COLO668 (cell line): ENCODE measurements around the gene NEK4.
A peak's percentile ranks its signal among the peaks of the same experiment; 100 is the strongest.

ENCODE experiments used
- DNase-seq: peaks from one replicate; lab custom pipeline; 2025; ENCODE audit not compliant: unreplicated experiment; lab: John Stamatoyannopoulos, UW

The NEK4 gene

DNA sequence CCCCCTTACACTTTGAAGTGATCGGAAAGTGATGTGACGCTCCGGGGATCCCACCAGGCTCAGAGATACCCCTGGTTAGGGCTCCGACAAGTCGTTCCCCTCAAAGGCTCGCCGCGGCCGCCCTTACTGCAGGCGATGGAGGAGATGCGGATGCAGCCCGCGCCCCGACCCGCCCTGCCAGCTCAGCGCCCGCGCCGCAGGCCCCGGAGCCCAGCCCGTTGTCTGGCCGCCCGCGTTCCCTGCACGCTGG is 65.4 kb downstream of the NEK4 start:
- DNase-seq: no peak

DNA sequence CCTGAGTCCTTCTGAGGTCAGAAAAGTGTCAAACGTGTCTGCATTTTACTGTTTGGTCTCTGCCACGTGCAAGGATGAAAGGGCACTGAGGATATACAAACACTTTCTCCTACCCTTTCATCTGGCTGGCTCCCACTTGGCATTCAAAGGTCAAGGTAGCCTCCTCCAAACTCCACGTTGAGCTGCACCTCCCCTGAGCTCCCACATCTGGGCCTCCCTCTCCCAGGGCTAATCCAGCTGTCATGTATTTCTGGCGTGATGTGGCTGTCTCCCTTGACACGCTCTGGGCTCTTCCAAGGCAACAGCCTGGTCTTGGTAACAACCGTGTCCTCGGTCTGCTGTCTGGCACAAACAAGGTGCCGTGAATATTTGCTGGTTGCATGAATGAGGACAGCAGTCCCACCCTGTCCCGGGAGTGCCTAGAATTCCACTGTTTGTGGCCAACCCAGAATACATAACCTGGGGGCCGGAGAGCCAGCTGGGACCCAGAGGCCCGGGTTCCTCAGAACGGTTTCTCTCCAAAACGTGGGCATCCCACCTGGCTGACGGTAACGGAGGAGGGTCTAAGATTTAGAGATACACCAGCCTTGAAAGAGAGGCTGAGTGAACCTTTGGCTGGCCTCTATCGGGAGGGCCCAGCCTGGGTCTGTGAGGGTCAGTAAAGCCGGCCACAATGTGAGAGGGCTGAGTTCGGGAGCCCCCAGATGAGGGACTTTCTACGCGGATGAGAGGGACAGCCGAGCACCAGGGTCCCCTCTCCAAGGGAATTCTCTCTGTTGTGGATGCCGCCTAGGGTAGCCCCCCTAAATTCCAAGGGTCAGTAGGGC is 65.9 kb downstream of the NEK4 start:
- peak; percentile 19 for DNase-seq

DNA sequence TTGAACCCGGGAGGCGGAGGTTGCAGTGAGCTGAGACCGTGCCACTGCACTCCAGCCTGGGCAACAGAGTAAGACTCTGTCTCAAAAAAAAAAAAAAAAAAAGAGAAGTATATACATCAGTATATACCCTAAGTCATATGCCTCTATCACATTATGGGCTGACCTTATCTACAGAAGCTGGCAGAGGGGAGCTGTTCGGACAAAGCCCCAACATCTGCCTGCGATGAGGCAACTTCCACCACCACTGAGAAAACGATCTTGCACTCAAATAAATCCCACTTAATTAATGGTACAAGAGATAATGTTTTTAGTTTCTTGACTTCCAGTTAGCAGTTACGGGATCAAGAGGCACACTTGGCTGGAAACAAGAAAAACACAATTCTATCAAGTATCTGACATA is 67.4 kb downstream of the NEK4 start:
- DNase-seq: no peak

DNA sequence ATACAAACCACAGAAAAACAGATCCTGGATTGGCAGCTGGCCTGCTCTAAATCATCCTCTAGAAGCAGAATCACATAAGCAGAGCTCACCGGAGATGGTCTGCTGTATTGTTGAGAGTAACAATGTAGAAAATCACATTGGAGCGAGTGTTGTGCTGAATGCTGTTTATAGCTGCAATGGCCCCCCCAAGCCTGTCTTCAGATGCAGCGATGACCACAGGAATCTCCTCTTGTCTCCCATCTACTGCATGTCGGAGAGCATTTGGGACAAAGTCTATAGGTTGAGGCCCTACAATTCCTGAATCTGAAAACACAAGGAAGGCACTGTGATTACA is 73.1 kb downstream of the NEK4 start:
- no peak for DNase-seq

DNA sequence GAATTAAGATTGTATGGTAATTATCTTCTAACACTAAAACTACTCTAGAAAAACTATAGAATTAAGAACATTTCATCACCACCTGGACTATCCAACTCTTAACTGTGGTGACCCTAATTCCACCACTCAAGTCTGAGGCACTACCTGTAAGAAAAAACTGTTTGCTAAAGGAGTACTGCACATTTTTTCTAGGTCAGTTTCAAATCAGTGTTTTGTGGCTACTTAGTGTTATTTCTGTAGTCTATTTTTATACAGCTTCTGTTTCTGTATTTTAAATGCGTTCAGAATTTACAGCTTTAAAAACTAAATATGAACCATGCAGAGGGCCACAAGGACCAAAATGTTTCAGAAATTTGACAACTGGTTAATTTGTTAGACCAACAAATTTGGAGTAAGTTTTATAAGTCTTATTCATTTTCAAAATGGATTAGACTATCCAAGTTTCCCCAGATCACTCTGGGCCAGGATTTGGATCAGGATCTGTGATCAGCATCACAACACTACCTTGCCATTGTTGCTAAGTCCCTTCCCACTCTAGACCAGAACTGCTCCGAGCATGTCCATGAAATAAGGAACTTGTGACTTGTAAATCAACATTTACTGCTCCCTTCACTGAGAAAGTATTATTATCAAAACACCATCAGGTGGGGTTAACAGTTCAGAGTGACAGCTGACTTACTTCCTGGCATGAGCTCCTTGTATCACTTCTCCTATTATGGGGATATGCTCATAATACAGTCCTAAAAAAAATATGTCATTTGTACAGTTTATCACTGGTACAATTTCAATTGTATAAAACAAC is 73.7 kb downstream of the NEK4 start:
- DNase-seq: no peak

DNA sequence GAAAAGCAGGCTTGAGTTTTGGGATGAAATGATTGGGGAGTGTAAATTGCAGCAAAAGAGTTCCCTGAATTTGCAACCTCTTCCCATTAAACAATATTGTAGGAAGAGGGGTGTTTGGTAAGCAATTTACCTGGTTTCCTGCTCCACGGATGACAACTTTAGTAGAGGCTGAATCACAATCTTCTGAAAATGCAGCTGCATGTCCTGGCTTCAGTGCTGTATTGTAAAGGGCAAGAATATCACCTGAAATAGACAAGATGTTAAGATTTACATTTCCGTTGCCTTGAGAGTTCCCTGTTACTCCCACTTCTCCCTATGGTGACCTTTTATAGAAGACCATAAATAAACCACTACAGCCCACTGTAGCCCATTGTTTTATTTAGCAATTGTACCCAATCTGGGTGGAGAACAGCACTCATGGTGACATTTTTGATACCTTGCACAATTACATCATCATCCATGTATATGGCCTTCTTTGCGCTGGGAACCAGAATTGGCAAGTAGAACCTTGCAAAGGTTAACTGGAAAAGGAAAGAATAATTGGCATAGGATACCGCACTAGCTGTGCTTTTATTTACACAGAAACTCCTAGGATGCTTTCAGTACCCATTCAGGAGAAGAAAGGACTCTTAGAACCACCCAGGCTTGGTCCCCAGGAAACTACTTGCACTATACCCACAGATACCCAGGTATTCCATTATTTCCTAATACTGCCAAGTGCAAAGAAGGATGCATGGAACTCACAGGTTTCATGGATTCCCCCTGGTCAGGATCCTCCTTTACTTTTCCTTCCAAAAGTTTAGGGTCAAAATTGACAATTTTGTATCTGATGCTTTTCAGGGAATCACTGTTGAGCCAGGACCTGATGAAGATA is 74.7 kb downstream of the NEK4 start:
- DNase-seq: no peak

DNA sequence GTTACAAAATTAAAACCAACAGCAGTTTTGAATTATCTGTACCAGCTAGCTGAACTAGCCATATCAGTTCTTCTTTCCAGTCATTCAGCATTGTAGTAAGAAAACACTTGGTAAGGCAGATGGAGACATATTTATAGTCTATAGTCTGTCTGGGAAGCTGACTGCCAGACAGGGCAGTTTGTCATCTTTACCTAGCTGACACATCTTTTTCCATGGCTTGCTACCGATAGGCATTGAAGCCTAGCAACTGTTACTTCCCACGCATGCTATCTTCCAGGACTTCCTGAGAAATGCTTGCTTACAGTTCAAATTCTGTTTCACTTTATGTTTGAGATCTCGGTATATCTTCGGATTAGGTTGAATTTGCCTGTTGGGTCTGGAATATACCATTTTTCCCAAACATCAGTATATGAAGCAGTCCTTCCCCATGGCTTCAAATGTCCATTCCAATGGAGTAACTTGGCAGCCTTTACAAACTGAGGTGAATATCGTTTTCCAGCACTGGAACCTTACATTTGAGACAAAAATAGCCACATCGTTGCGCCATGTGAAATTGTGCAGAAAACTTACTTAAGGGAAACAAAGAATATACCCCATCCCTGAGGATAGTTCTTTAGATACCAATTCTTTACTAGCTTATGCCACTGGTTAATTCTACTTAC is 76.1 kb downstream of the NEK4 start:
- DNase-seq: no peak

DNA sequence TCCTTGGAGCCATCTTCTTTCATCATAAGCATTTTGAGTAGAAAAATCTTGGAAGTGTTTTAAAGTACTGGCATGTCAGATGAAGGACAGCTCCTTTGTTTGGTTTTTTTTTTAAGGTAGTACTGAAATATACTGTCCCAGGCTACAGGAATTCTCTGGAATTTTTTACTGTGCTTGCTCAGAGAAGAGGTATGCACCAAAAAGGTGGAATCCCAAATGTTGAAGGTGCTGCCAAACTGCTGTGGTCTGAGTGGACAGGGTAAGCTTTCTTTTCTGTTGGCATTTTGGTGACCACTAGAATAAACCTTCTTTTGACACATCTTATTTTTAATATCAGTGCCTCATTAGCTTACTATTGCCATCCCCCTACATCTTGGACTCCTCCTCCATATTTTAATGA is 77.7 kb downstream of the NEK4 start:
- DNase-seq: no peak

DNA sequence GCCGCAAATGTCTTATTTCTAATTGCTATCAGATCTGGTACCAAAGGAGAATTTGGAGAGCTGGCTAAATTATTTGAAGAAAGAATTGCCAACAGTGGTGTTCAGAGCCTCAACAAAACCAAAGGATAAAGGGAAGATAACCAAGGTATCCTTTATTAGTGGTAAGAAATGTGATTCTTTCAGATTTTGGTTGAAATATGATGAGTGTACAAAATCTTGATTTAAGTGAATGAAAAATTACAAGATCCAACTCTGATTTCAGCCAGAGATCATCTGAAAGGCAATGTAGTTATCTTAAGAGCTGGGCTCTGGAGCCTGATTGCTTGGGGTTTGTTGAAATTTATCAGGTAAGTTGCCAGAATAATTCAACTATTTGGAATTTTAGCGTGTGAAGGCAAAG is 80.2 kb downstream of the NEK4 start:
- DNase-seq: no peak

DNA sequence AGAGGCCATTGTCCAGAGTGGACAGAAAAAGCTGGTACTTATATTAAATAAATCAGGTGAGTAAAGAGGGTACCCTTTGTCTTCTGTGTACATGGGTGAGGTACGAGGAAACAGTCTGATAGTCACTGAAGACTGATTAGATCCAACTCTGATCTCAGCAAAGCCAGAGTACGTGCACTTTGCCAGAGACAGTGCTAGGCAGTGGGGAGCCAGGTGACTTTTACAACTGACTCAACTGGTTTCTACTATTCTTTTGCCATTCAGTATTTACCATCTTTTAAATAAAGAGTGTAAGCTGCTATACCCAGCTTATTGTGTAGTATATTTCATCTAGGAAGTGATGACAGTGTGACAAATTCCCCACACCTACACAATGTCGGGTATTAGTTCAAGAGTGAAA is 81.6 kb downstream of the NEK4 start:
- no peak for DNase-seq

DNA sequence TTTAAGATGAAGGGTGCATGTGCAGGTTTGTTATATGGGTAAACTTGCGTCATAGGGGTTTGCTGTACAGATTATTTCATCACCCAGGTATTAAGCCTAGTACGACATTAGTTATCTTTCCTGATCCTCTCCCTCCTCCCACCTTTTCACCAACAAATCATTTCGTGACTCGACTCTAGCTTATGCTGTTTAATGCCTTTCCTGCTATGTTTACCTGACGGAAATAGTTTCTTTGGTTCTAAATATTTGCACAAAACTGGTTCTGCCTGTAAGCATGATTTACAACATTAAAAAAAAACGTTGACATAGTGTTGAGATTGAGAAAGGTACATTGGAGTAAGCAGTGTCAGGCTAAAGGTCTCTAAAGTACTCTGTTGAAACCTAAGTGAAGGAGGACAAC is 82.5 kb downstream of the NEK4 start:
- DNase-seq: no peak

DNA sequence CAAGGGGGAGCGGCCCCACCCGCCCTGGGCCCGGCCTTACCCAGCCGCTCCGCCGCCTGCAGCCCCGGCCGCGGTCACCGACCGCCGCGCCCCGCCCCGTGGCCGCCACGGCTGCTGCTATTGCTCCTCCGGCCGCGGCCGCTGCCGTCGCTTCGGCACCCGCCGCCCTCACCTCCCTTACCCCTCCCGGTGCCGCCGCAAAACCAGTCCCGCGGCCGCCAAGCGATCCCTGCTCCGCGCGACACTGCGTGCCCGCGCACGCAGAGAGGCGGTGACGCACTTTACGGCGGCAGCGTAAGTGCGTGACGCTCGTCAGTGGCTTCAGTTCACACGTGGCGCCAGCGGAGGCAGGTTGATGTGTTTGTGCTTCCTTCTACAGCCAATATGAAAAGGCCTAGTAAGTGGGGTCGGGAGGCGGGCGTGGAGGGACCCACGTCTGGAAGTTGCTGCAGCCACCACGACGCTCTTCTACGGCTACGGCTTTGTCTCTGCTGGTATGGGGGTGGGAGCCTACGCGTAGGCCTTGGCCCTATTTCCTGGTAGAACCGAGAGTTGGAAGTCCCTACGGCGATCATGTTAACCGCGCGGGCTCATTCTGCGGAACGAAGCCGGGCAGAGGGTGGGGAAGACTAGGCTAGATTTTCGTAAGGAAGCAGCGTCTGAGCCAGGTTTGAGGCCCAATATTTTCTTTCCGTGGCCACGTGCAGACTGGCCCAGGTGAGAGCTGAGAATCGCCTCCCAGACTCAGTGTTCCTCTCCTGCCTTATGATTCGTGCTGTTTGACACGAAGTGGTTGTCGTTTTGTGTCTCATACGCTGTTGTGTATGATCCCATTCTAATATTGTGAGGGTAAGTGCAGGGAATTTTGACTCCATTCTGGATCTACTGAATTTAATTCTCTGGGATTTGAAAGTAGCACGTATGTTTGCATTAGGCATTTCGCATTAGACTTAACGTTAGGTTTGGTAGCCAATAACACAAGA is 84.7 kb downstream of the NEK4 start, which contains the start of the genes GNL3 and PBRM1:
Gene GNL3, plus strand, starts transcription at position 324 of the 983 bp plus-strand sequence. Its CDS starts 61 bp downstream, at position 385.
Gene PBRM1, minus strand, starts transcription at position 205 of the 983 bp plus-strand sequence.
- peak; percentile 94 for DNase-seq

DNA sequence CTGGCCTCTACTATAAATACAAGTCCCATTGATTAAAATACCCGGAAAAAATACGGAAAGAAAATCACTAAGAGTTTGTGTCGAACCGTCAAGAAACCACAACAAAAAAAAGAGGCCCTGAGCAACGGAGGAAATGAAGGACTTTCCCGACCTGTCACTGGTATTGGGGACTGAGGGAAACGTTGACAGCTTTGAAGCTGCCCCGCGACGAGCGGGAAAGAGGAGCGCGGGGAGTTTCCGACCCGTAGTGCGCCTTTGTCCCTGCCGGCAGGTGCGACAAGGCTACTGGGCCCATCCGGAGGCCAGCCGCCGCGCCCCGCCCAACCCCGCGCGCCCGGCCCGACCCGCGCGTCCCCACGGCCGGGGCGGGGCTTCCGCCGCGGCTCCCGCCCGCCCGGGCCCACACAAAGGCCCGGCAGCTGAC is 85.4 kb downstream of the NEK4 start:
- DNase-seq: peak; percentile 92

DNA sequence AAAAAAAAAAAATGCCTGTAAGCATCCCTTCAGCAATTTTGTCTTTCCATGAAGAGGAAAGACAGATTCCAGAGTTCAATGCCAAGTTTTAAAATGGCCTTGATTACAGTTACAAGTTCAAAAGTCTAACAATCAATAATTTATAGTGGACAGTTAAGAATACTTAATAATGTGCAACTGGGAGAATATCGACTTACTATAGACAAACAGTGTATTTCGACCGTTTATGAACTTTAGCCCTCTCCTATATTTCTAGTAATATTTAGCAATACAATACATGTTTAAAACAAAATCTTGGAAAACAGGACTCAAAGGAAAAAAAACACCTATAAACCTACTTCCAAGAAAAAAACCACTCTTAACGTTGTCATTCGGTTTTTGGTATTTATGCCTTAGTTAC is 86.6 kb downstream of the NEK4 start:
- no peak for DNase-seq

DNA sequence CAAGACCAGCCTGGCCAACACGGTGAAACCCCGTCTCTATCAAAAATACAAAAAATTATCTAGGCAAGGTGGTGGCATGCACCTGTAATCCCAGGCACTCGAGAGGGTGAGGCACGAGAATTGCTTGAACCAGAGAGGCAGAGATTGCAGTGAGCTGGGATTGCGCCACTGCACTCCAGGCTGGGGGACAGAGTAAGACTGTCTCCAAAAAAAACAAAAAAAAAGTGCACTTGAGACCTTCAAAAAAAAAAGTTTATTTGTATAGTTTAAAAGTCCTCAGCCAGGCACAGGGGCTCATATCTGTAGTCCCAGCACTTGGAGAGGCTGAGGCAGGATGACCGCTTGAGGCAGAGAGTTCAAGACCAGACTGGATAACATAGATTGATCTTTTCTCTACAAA is 87.1 kb downstream of the NEK4 start:
- no peak for DNase-seq

DNA sequence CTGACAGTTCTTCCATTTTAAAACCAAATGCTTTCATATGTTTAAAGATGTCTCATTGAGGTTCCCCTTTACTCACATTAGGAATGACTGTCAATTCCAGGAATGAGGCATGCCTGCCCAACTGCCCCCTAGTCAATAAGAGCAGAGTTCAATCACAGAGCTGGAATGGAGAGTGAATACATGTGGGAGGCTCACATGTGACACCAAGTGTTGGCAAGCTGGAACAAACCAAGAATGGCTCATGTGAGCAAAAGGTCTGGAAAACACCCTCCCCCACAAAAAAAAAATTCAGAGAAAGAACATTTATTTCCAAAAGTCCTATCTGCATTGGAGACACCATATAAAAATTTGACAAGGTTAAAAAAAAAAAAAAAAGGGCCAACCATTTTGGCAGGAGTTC is 88.7 kb downstream of the NEK4 start:
- DNase-seq: no peak

DNA sequence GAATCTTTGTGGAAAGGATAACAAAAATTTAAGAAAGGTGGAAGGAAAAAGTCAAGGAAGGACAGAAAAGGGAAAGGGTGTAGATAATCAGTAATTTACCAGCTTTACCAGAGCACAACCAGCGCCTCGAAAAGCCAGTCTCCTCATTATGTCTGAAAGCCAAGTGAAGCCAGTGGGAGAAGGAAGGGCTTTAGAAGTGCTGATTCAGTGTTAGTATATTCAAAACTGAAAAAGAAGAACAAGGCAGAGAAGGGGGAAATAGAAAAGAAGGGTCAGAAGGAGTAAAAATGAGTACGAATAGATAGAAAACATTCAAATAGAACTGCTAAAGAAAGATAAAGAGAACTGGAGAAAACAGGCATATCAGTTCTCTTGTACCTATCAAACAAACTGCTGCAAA is 89.1 kb downstream of the NEK4 start:
- no peak for DNase-seq

DNA sequence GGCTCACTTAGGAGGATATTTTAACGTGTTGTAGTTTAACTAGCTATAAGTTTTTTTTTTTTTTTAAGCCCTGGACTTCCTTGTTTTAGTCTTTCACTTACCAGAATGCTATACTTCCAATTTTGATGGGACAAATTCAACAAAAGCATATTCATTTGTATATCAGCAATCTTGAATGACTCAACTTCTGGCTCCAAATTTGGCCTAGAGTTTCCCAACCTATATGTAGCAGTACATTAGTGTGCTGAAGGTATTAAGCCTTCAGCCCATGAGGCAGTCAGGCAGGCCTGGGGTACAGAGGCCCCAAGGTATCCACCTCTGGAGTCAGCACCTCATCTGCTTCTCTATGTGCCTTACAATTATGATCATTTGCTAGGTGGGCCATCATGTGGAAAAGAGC is 90.9 kb downstream of the NEK4 start:
- no peak for DNase-seq

DNA sequence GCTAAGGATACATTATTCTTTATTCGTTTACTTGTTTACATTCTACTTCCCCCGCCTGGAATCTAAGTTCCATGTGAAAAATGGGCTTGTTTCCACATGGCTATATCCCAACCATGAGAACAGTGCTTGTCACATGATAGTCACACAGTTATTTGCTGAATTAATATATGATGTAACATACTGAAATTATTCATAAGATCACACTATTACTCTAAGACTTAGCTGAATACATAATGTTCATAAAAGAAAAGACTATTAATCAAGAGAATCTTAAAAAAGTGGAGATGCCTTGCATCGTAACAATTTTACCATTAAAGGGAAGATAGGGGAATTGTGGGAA is 91.6 kb downstream of the NEK4 start:
- DNase-seq: no peak
